K562 (cell line): ENCODE data around the gene TMC6. TPM values are rescaled to one million over a fixed set of nuclear protein-coding genes. Genes with fewer than 3 reads are reported as not detected.

Source experiments
- ATAC-seq: fragments of 200-7000 bp; cut with Tn5 transposase; 3 replicates; pipeline ENCODE4 v1.9.1; 2020; ENCODE audit warnings: moderate library complexity
- BruUV-seq: library from RNA; stranded (reverse); fragments of 400-500 nt; replicated peaks from 2 replicates; lab custom pipeline; 2021; lab: Mats Ljungman, UMichigan
- CTCF ChIA-PET: fragments of 300-600 bp; formaldehyde crosslinking; extraction: SDS; loops from one replicate; lab custom pipeline; 2021; ENCODE audit warnings: low intra/inter-chr PET ratio; lab: Yijun Ruan, JAX
- POLR2A ChIA-PET: fragments of 300-600, 350-650 bp; sonication (Branson Sonifier 250); formaldehyde crosslinking; extraction: SDS; loops from one replicate; lab custom pipeline; 2021; ENCODE audit warnings: antibody characterized with exemption, inconsistent platforms; lab: Yijun Ruan, JAX
- DNase-seq, 4 experiments: peaks; one replicate each; pipeline versions ENCODE4 v3.0.0 to v3.0.0-alpha.2; 2011 to 2018; ENCODE audit warnings: low spot score in 3 of 4, mixed read lengths in 3 of 4; ENCODE audit errors: extremely low read depth in 1 of 4
- FAIRE-seq: peaks from 2 replicates; lab custom pipeline; 2011; peaks lifted over from hg19 to GRCh38; lab: Jason Lieb, UNC
- H2AFZ ChIP-seq: 2 replicates; pipeline ENCODE4 v1.6.0; 2011; ENCODE audit warnings: low read depth, low read length, control low read depth, inconsistent platforms
- H3K27ac ChIP-seq: fragments of 200-600 bp; 3 replicates; pipeline ENCODE4 v1.8.0; 2011; ENCODE audit warnings: low read depth, mild to moderate bottlenecking, control low read depth, inconsistent platforms, low read length, moderate library complexity, mixed read lengths; ENCODE audit errors: extremely low read depth
- H3K27me3 ChIP-seq, 2 experiments: fragments of 300-600 bp in 1 of 2; 2 replicates in 1 of 2; 3 replicates in 1 of 2; pipeline versions ENCODE4 v1.6.0 to v1.8.0; 2011; ENCODE audit warnings: inconsistent platforms in 2 of 2, low read length in 2 of 2, mild to moderate bottlenecking in 1 of 2, mixed read lengths in 1 of 2, moderate library complexity in 1 of 2; ENCODE audit not compliant: control insufficient read depth in 2 of 2, insufficient read depth in 2 of 2
- H3K36me3 ChIP-seq: fragments of 300-600 bp; 3 replicates; pipeline ENCODE4 v1.8.0; 2011; ENCODE audit warnings: mild to moderate bottlenecking, low read length, inconsistent platforms; ENCODE audit not compliant: control insufficient read depth, insufficient read depth
- H3K4me1 ChIP-seq, 2 experiments: fragments of 200-600 bp in 1 of 2; replicated peaks in 1 of 2; 2 replicates in 1 of 2; 3 replicates in 1 of 2; pipeline versions ENCODE4 v1.5.1 to v1.8.0; 2011; ENCODE audit warnings: inconsistent platforms in 2 of 2, low read length in 2 of 2, mild to moderate bottlenecking in 1 of 2, mixed read lengths in 1 of 2, moderate library complexity in 1 of 2; ENCODE audit not compliant: control insufficient read depth in 2 of 2, insufficient read depth in 2 of 2
- H3K4me2 ChIP-seq: 2 replicates; pipeline ENCODE4 v1.6.1; 2011; ENCODE audit warnings: low read length, control low read depth, inconsistent platforms, mixed read lengths; ENCODE audit not compliant: insufficient read depth
- H3K4me3 ChIP-seq: fragments of 200-600 bp; sonication (generic), shearing (Covaris generic); 2 replicates; pipeline ENCODE4 v1.5.1; 2016; ENCODE audit warnings: control low read depth, inconsistent platforms
- H3K79me2 ChIP-seq: fragments of 200-600 bp; 3 replicates; pipeline ENCODE4 v1.8.0; 2011; ENCODE audit warnings: low read length, inconsistent platforms; ENCODE audit not compliant: control insufficient read depth, insufficient read depth
- H3K9ac ChIP-seq, 2 experiments: 2 replicates each; pipeline versions ENCODE4 v1.6.0 to v1.6.1; 2011; ENCODE audit warnings: low read depth in 2 of 2, low read length in 2 of 2, control low read depth in 1 of 2, inconsistent platforms in 1 of 2, mild to moderate bottlenecking in 1 of 2, mixed read lengths in 1 of 2; ENCODE audit not compliant: insufficient read depth in 1 of 2
- H3K9me1 ChIP-seq: one replicate; pipeline ENCODE4 v1.6.0; 2011; ENCODE audit warnings: inconsistent platforms, mild to moderate bottlenecking, low read length, moderate library complexity; ENCODE audit not compliant: control insufficient read depth, insufficient read depth
- H3K9me3 ChIP-seq: replicated peaks from 2 replicates; pipeline ENCODE4 v1.5.1; 2011; ENCODE audit warnings: low read depth, low read length, inconsistent platforms; ENCODE audit not compliant: control insufficient read depth, insufficient read depth
- H4K20me1 ChIP-seq: replicated peaks from 2 replicates; pipeline ENCODE4 v1.6.1; 2011; ENCODE audit warnings: low read length, inconsistent platforms, mixed read lengths; ENCODE audit not compliant: control insufficient read depth, insufficient read depth
- FIP1L1 ChIP-seq: fragments of 200-400 bp; formaldehyde crosslinking; IDR thresholded peaks from 2 replicates; pipeline ENCODE4 v1.6.1; 2018; ENCODE audit warnings: mild to moderate bottlenecking, low read depth, low read length; ENCODE audit not compliant: poor library complexity, severe bottlenecking
- FOSL1 ChIP-seq: fragments of 200-800 bp; sonication (Bioruptor generic); conservative IDR thresholded peaks from 2 replicates; pipeline ENCODE4 v1.6.1; 2016; ENCODE audit warnings: missing genetic modification characterization, missing compliant biosample characterization
- HNRNPL ChIP-seq: fragments of 200-400 bp; formaldehyde crosslinking; IDR thresholded peaks from 2 replicates; pipeline ENCODE4 v1.6.1; 2017; ENCODE audit warnings: low read depth, mild to moderate bottlenecking, low read length
- NR1H2 ChIP-seq: sonication (generic); formaldehyde crosslinking; IDR thresholded peaks from 2 replicates; pipeline ENCODE4 v1.4.0; 2020; ENCODE audit warnings: mild to moderate bottlenecking, missing genetic modification reagents
- PCBP1 ChIP-seq: fragments of 200-400 bp; formaldehyde crosslinking; IDR thresholded peaks from 2 replicates; pipeline ENCODE4 v1.6.1; 2018; ENCODE audit warnings: mild to moderate bottlenecking, low read depth, low read length; ENCODE audit not compliant: poor library complexity, severe bottlenecking
- PCBP2 ChIP-seq: fragments of 200-400 bp; formaldehyde crosslinking; IDR thresholded peaks from 2 replicates; pipeline ENCODE4 v1.6.1; 2018; ENCODE audit warnings: low read length, low read depth, mild to moderate bottlenecking, moderate library complexity; ENCODE audit not compliant: poor library complexity, severe bottlenecking
- PHF8 ChIP-seq: fragments of 200-600 bp; sonication (generic); IDR thresholded peaks from 2 replicates; pipeline ENCODE4 v1.6.1; 2012; ENCODE audit warnings: mixed run types, mild to moderate bottlenecking, inconsistent platforms, low read length, moderate library complexity, borderline replicate concordance
- POLR2A ChIP-seq: fragments of 450-650 bp; conservative IDR thresholded peaks from 2 replicates; pipeline ENCODE4 v1.6.1; 2016
- POLR2B ChIP-seq: fragments of 450-650 bp; IDR thresholded peaks from 2 replicates; pipeline ENCODE4 v1.6.1; 2018; ENCODE audit warnings: low read depth; ENCODE audit not compliant: partially characterized antibody
- POLR2G ChIP-seq: fragments of 200-400 bp; formaldehyde crosslinking; IDR thresholded peaks from 2 replicates; pipeline ENCODE4 v1.6.1; 2017; ENCODE audit warnings: low read depth, mild to moderate bottlenecking, antibody characterized with exemption, low read length, moderate library complexity
- RBFOX2 ChIP-seq: fragments of 200-400 bp; formaldehyde crosslinking; IDR thresholded peaks from 2 replicates; pipeline ENCODE4 v1.6.1; 2017; ENCODE audit warnings: low read depth, mild to moderate bottlenecking, low read length, moderate library complexity
- STAT5A ChIP-seq: IDR thresholded peaks from 2 replicates; pipeline ENCODE4 v1.6.1; 2012; ENCODE audit warnings: low read length, inconsistent platforms, borderline replicate concordance
- SUPT5H ChIP-seq: fragments of 450-650 bp; IDR thresholded peaks from 2 replicates; pipeline ENCODE4 v1.6.1; 2016
- XRCC4 ChIP-seq: IDR thresholded peaks from one replicate; pipeline ENCODE4 v1.6.1; 2011; ENCODE audit not compliant: insufficient read depth, insufficient read length; ENCODE audit errors: extremely low read depth
- ZEB2 ChIP-seq: fragments of 450-650 bp; IDR thresholded peaks from 2 replicates; pipeline ENCODE4 v1.6.1; 2016
- WGBS: fragments of 100-300 bp; shearing (Covaris generic); methylation state at CpG from one replicate; pipeline ENCODE4 v1.1.6; 2016; ENCODE audit warnings: low coverage, mixed read lengths; ENCODE audit not compliant: insufficient coverage; ENCODE audit errors: missing lambda C conversion rate; 5-methylcytosine and 5-hydroxymethylcytosine counted together
- in situ Hi-C: fragments of 300-500 bp; cut with MboI; formaldehyde crosslinking; loops from 4 replicates; pipeline ENCODE4 v1.15.0; 2018; ENCODE audit warnings: inconsistent platforms, mixed read lengths
- intact Hi-C: fragments of 100-400 bp; cut with micrococcal nuclease; formaldehyde crosslinking; loops from 2 replicates; pipeline ENCODE4 v1.14.2; 2022
- polyA plus RNA-seq, 8 experiments: library from polyadenylated mRNA; depleted of rRNA in 4 of 8; stranded (reverse) in 5 of 8; unstranded in 3 of 8; fragments of >200 nt; fragmentation: Nextera tagmentation in 2 of 8; fragmentation: Illumina TruSeq in 1 of 8; extraction: Ambion mirVana in 2 of 8; extraction: Trizol in 1 of 8; gene quantifications; 2 replicates each; pipeline versions ENCODE4 v1.2.1 to v1.2.3, GENCODE V29; 2011 to 2014; ENCODE audit warnings: inconsistent platforms in 1 of 8, missing spikeins in 1 of 8
- total RNA-seq, 7 experiments: library from RNA; depleted of rRNA in 6 of 7; stranded (reverse); fragments of >200 nt in 6 of 7; fragmentation: Illumina TruSeq in 2 of 7; extraction: Trizol in 2 of 7; gene quantifications; 2 replicates each; pipeline versions ENCODE4 v1.2.1 to v1.2.3, GENCODE V29; 2011 to 2021; ENCODE audit warnings: low replicate concordance in 1 of 7
- TF ChIP-seq, protein P1 (sequence below): fragments of 250-450 bp; sonication (Bioruptor Pico); IDR thresholded peaks from 2 replicates; pipeline ENCODE4 v1.4.0; 2020; ENCODE audit warnings: mild to moderate bottlenecking, moderate library complexity, borderline replicate concordance

TMC6 gene
- total and polyA plus RNA-seq, 9 of the 15 experiments (the other 6 are each of a cell fraction or from before 2014, with no cell fraction given), result 4.1 to 351 (median 66.9) TPM

DNA sequence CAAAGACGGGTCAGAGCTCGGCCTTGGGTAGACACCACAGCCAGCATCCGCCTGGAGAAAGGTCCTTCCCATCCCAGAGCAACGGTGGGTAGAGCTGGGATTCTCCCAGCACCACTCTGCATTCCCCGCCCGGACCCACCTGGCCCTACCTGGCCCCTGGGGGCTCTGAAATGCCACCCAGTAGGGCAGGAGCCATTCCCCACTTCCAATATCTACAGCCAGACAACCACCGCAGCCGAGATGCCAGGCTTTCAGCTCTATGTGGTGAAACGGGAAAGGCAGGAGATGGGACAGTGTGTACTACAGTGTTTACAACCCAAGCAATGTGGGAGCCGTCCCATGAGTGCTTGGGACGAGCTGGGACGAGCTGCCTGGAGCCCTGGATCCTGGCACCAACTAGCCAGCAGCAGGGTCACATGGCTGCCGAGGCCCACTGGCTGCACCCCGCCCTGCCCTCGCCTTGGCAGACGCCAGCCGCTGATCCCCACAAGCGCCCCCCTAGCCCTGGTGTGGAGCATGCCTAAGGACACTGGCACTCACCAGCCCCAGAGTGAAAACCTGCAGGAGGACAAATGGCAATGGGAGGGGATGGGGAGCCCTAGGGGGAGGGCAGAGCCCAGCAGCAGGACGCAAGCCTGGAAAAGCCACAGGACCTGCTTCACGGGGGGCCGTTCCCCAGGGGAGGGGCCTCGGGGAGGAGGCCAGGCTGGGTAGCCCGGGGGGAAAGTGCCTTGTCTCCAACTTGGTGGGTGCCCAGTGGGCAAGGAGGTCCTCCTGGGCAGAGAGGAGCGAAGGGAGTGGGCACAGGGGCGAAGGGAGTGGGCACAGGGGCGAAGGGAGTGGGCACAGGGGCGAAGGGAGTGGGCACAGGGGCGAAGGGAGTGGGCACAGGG, 13.5 kb downstream of the TMC6 start:
- no peak for ATAC-seq
- Histone ChIP-seq H2AFZ (no peak overlapping the region), H3K9ac (0 out of 4 replicates have a peak overlapping the region, but pooled peaks of 1 of the 2 experiments have one; percentile 26), H3K4me3 (no peak overlapping the region), H3K9me3 (no peaks in the 10 kb centered on the region), H3K79me2 (peaks cover 13% of the 10 kb centered on the region; the same call in 2 of the 3 replicates), H4K20me1 (peaks cover 19% of the 10 kb centered on the region), H3K4me2 (no peak overlapping the region), H3K27me3 (no peaks in the 10 kb centered on the region), H3K9me1 (no peaks in the 10 kb centered on the region), H3K4me1 (peaks cover 0 to 61% of the 10 kb centered on the region in 2 experiments; a peak in 2 of 5 replicates), H3K36me3 (peaks cover 92% of the 10 kb centered on the region), H3K27ac (no peak overlapping the region)
- POLR2A ChIA-PET, result interaction anchor here (0.7 to 3.3 kb wide), 2 partner anchors 12 to 60 kb away, joined by 3 to 25 read pairs; no protein-coding TSS in a partner anchor
- WGBS, result 94% methylated on average over 20 of the region's 28 CpGs
- TF ChIP-seq RBFOX2 (peak; percentile 60), PCBP2 (no peak), POLR2G (peak; percentile 60), XRCC4 (no peak), PCBP1 (peak; percentile 85), STAT5A (no peak), ZEB2 (no peak), HNRNPL (peak; percentile 96), FOSL1 (tag) (no peak), NR1H2 (CRISPR knock-in tag) (no peak), POLR2B (peak; percentile 36), SUPT5H (peak; percentile 58), POLR2A (peak; percentile 45), FIP1L1 (peak; percentile 44), PHF8 (no peak)
- TF ChIP-seq, protein P1, sequence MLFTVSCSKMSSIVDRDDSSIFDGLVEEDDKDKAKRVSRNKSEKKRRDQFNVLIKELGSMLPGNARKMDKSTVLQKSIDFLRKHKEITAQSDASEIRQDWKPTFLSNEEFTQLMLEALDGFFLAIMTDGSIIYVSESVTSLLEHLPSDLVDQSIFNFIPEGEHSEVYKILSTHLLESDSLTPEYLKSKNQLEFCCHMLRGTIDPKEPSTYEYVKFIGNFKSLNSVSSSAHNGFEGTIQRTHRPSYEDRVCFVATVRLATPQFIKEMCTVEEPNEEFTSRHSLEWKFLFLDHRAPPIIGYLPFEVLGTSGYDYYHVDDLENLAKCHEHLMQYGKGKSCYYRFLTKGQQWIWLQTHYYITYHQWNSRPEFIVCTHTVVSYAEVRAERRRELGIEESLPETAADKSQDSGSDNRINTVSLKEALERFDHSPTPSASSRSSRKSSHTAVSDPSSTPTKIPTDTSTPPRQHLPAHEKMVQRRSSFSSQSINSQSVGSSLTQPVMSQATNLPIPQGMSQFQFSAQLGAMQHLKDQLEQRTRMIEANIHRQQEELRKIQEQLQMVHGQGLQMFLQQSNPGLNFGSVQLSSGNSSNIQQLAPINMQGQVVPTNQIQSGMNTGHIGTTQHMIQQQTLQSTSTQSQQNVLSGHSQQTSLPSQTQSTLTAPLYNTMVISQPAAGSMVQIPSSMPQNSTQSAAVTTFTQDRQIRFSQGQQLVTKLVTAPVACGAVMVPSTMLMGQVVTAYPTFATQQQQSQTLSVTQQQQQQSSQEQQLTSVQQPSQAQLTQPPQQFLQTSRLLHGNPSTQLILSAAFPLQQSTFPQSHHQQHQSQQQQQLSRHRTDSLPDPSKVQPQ (CRISPR knock-in tag), result no peak
- no TSS peak for BruUV-seq
- intact Hi-C loops (no loop called here), in situ Hi-C loops (loop anchor here (5.0 kb wide), 1 partner anchor 57 kb away; no protein-coding TSS in a partner anchor)
- CTCF ChIA-PET, result interaction anchor here (0.5 kb wide), 1 partner anchor 62 kb away, joined by 3 read pairs; no protein-coding TSS in a partner anchor
- FAIRE-seq, result no peak
- DNase-seq, result peak in 1 of 4 experiments; percentile 2
